AG04449 (cell line): ENCODE measurements around the gene B4GALT2.

Experiments
- CTCF ChIA-PET: fragments of 350-600 bp; formaldehyde crosslinking; extraction: SDS; loops from one replicate; lab custom pipeline; 2021; ENCODE audit warnings: antibody characterized with exemption; lab: Yijun Ruan, JAX
- POLR2A ChIA-PET: fragments of 400-600, 350-600 bp; formaldehyde crosslinking; extraction: SDS; loops from one replicate; lab custom pipeline; 2020; ENCODE audit warnings: antibody characterized with exemption, inconsistent platforms; lab: Yijun Ruan, JAX
- DNase-seq: peaks from one replicate; pipeline ENCODE4 v3.0.0-alpha.2; 2010; ENCODE audit warnings: low read depth, low spot score
- H3K4me3 ChIP-seq: 2 replicates; pipeline ENCODE4 v1.5.1; 2011; ENCODE audit warnings: low read depth, mild to moderate bottlenecking, control low read depth, low read length
- CTCF ChIP-seq: IDR thresholded peaks from one replicate; pipeline ENCODE4 v1.5.1; 2011; ENCODE audit warnings: mild to moderate bottlenecking, moderate library complexity, low read length, control low read depth, inconsistent platforms; ENCODE audit not compliant: insufficient read depth; ENCODE audit errors: missing control alignments

The B4GALT2 gene

DNA sequence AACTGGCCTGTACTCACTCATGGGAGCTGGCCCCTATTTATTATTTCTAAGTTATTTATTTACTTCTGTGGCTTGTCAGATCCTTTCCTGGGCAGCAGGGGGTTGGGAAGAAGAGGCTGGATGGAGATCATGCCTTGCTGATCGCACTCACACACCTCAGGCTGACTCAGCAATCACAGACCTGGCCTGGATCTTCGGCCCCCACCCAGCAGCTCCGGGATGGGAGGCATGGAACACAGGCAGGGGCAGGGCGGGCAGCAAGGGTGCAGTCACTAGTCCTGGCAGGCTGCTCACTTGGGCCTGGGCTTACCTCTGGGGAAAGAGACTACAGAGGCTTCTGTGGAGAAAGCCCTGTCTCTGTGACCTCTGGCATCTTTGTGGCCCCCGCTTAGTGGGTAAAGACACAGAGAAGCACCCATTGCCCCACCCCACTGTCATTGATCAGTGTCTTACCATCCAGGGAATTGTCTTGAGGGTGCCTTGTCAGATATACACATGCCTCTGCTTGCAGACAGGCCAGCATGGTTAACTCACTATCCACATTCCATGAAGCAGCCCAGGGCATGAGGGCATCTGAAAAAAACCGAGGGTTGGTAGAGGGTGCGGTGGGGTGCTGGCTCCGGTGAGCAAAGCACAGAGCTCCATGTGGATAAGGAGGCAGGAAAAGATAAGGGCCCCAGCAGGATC is 41.7 kb upstream of the B4GALT2 start:
- H3K4me3 ChIP-seq: no peak overlapping the region
- ChIA-PET CTCF (interaction anchor here (1.0 to 14.4 kb wide), 10 partner anchors 9 to 408 kb away, joined by 3 to 1004 read pairs (median 5); partner anchors contain the start of gene IPO13), POLR2A (no interaction called here)
- DNase-seq: no peak
- no peak for TF ChIP-seq CTCF

DNA sequence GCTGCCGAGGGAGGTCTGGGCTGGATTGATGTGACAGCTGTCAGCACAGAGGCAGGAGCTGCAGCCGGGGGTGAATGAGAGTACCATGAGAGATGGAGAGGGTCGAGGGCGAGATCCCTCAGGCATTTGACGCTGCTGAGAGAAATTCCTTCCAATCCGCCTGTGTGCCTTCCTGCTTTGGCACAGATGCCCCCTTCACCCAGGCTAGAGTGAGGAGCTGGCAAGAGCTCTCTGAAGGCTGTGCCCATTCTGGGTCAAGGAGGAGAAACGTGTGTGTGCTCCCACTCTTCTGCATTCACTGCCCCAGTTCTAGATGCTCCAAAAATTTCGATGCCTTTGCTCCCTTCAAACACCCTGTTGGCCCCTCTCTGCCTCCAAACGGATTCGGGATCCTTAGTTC is 40.6 kb upstream of the B4GALT2 start:
- no peak overlapping the region for H3K4me3 ChIP-seq
- ChIA-PET POLR2A (no interaction called here), CTCF (interaction anchor here (0.6 to 14.4 kb wide), 9 partner anchors 12 to 409 kb away, joined by 3 to 1004 read pairs (median 4); no protein-coding TSS in a partner anchor)
- no peak for TF ChIP-seq CTCF
- no peak for DNase-seq

DNA sequence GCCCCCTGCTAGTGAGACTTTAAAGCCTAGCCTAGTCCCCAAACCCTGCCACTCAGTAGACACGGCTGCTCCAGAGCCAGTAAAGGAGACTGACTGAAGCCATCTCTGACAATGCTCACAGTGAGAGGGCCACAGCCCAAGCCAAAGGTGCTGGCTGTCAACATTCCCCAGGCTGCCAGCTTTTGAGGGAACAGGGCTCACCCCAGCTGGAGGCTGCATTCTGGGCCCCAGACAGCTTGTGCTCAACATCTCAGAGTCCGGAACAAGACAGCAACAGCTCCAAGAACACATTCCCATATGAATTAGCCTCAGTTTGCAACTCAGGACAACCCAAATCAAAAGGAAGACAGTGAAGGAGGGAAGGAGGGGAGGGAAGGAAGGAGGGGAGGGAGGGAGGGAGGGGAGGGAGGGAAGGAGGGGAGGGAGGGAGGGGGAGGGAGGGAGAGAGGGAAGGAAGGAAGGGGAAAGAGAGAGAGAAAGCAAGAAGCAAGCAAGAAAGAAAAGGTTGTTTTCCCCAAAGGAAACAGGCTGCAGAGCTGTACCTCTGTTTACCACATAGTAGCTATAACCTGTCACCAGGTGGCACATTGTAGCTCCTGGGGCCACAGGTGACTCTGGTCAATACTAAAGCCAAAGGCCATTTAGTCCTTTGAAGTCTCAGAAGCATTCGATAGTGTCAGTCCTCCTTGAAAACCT is 40.0 kb upstream of the B4GALT2 start:
- ChIA-PET POLR2A (no interaction called here), CTCF (interaction anchor here (1.3 to 14.4 kb wide), 5 partner anchors 9 to 410 kb away, joined by 4 to 1004 read pairs (median 6); no protein-coding TSS in a partner anchor)
- no peak for DNase-seq
- H3K4me3 ChIP-seq: no peak overlapping the region
- TF ChIP-seq CTCF: no peak

DNA sequence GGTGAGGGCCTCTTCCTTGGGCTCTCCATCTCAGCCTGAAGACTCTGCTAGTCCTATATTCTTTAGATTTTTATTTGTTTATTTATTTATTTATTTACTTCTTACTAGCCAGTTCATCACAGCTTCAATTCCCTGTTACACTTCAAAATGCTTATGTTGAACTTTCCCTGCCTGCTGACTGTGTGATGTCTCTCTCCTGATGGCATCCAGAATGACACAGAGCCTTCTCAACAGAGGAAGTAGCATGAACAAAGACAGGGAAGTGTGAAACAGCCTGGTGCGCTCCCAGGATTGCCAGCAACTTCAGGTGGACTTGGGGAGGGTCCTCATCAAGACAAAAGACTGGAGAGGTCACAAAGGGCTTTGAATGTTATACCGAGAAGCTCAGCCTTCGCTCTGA is 36.6 kb upstream of the B4GALT2 start:
- CTCF ChIA-PET: interaction anchor here (6.2 to 10.1 kb wide), 2 partner anchors 10 to 177 kb away, joined by 98 to 167 read pairs; partner anchors contain the start of gene ARTN
- POLR2A ChIA-PET: no interaction called here
- no peak for TF ChIP-seq CTCF
- no peak overlapping the region for H3K4me3 ChIP-seq
- DNase-seq: no peak

DNA sequence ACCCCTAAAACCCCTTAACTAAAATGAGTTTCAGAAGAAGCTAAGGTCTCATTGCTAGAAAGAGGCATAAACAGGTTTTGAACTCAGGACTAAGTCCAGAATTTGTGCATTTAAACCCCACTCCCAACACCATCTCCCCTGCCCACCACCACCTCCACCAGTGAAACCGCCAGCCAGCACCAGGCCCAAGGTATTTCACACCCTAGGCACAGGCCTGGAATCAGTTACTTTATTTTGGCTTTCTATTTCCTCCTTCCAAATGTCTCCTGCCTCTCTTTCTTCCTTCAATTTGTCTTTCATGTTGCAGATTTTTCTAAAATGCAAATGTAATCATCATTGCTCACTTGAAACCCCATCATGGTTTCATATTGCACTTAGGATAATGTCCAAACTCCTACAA is 34.1 kb upstream of the B4GALT2 start:
- ChIA-PET POLR2A (no interaction called here), CTCF (interaction anchor here (1.0 to 10.1 kb wide), 3 partner anchors 12 to 180 kb away, joined by 3 to 167 read pairs (median 98); partner anchors contain the start of gene ARTN)
- DNase-seq: no peak
- H3K4me3 ChIP-seq: no peak overlapping the region
- TF ChIP-seq CTCF: no peak
